Measurements from ENCODE around the gene STK36.
"Not testable (repeated sequence)": the region's sequence is repeated elsewhere in the genome, so short reads cannot be mapped to it uniquely, and the experiment has no call there.

Gene STK36

GRCh38 chr2:218687400-218688060 lies 15.6 kb downstream of the STK36 start:
- not testable (repeated sequence) for H3K4me3 ChIP-seq (replicated peaks; ENCODE audit: low read depth, low read length)
- peak; percentile 66 for DNase-seq (ENCODE audit: extremely low read depth, low read depth)
- peak; percentile 82 for TF ChIP-seq CTCF (IDR thresholded peaks at IDR 0.05; ENCODE audit: low read depth, low read length, missing control alignments)

- DNase-seq (ENCODE audit: extremely low read depth, low read depth) = no peak
- TF ChIP-seq CTCF (IDR thresholded peaks at IDR 0.05; ENCODE audit: low read depth, low read length, missing control alignments) = no peak
Observed at GRCh38 chr2:218691234-218691633, 19.3 kb downstream of the STK36 start.

GRCh38 chr2:218694405-218695145 lies 22.7 kb downstream of the STK36 start:
- no peak for TF ChIP-seq CTCF (IDR thresholded peaks at IDR 0.05; ENCODE audit: low read depth, low read length, missing control alignments)
- no peak for DNase-seq (ENCODE audit: extremely low read depth, low read depth)
- no peak overlapping the region for H3K4me3 ChIP-seq (replicated peaks; ENCODE audit: low read depth, low read length)

More at GRCh38 chr2:218691234-218691633, 19.3 kb downstream of the STK36 start:
- no peak overlapping the region for H3K4me3 ChIP-seq (replicated peaks; ENCODE audit: low read depth, low read length)

GRCh38 chr2:218698885-218699284 lies 27.0 kb downstream of the STK36 start:
- H3K4me3 ChIP-seq (replicated peaks; ENCODE audit: low read depth, low read length) = no peak overlapping the region
- TF ChIP-seq CTCF (IDR thresholded peaks at IDR 0.05; ENCODE audit: low read depth, low read length, missing control alignments) = no peak
- DNase-seq (ENCODE audit: extremely low read depth, low read depth) = no peak

- no peak overlapping the region for H3K4me3 ChIP-seq (replicated peaks; ENCODE audit: low read depth, low read length)
- no peak for DNase-seq (ENCODE audit: extremely low read depth, low read depth)
- TF ChIP-seq CTCF (IDR thresholded peaks at IDR 0.05; ENCODE audit: low read depth, low read length, missing control alignments) = no peak
Observed at GRCh38 chr2:218701806-218702205, 29.9 kb downstream of the STK36 start.

- DNase-seq (ENCODE audit: extremely low read depth, low read depth) = no peak
- no peak overlapping the region for H3K4me3 ChIP-seq (replicated peaks; ENCODE audit: low read depth, low read length)
- no peak for TF ChIP-seq CTCF (IDR thresholded peaks at IDR 0.05; ENCODE audit: low read depth, low read length, missing control alignments)
Observed at GRCh38 chr2:218703341-218703740, 31.5 kb downstream of the STK36 start.

All from HFF-Myc (cell line).